Endothelial cell of umbilical vein (primary cell): Measurements from ENCODE around the gene KAT7.

ENCODE experiments used
- CTCF ChIP-seq, 2 donors: IDR thresholded peaks; 1 replicate in 1 of 2; 2 replicates in 1 of 2; pipeline ENCODE4 v1.5.1; 2011; ENCODE audit warnings: low read length in 2 of 2, mild to moderate bottlenecking in 2 of 2, moderate library complexity in 2 of 2, control low read depth in 1 of 2, inconsistent platforms in 1 of 2, low read depth in 1 of 2; ENCODE audit not compliant: insufficient read depth in 1 of 2; ENCODE audit errors: extremely low read depth in 1 of 2
- EZH2 ChIP-seq: IDR thresholded peaks from 2 replicates; pipeline ENCODE4 v1.6.1; 2012; ENCODE audit warnings: borderline replicate concordance, low read depth, mild to moderate bottlenecking, moderate library complexity, low read length, inconsistent platforms; ENCODE audit not compliant: severe bottlenecking
- JUN ChIP-seq: IDR thresholded peaks from 2 replicates; pipeline ENCODE4 v1.6.1; 2011; ENCODE audit warnings: borderline replicate concordance, low read depth; ENCODE audit not compliant: insufficient read length, insufficient read depth
- MAX ChIP-seq: IDR thresholded peaks from 2 replicates; pipeline ENCODE4 v1.6.1; 2011; ENCODE audit not compliant: insufficient read depth, insufficient read length
- POLR2A ChIP-seq: IDR thresholded peaks from 2 replicates; pipeline ENCODE4 v1.6.1; 2012; ENCODE audit warnings: low read depth, mild to moderate bottlenecking, control low read depth, low read length

- TF ChIP-seq MAX: no peak
- no peak for TF ChIP-seq JUN
- TF ChIP-seq EZH2: no peak
- TF ChIP-seq CTCF (IDR thresholded peaks at IDR 0.05; ENCODE audit: extremely low read depth in 1 of 2, insufficient read depth in 1 of 2, low read depth in 1 of 2, low read length in 2 of 2): no peak
- TF ChIP-seq POLR2A: no peak
Observed at GRCh38 chr17:49787884-49788477, 500 bp upstream of the KAT7 start.
